ENCODE data around the gene CRYBG1.

The CRYBG1 gene

GRCh38 chr6:106321940-106322339, 38.6 kb upstream of the CRYBG1 start:
- DNase-seq (ENCODE audit: low read depth), result no peak
- TF ChIP-seq, protein P1, sequence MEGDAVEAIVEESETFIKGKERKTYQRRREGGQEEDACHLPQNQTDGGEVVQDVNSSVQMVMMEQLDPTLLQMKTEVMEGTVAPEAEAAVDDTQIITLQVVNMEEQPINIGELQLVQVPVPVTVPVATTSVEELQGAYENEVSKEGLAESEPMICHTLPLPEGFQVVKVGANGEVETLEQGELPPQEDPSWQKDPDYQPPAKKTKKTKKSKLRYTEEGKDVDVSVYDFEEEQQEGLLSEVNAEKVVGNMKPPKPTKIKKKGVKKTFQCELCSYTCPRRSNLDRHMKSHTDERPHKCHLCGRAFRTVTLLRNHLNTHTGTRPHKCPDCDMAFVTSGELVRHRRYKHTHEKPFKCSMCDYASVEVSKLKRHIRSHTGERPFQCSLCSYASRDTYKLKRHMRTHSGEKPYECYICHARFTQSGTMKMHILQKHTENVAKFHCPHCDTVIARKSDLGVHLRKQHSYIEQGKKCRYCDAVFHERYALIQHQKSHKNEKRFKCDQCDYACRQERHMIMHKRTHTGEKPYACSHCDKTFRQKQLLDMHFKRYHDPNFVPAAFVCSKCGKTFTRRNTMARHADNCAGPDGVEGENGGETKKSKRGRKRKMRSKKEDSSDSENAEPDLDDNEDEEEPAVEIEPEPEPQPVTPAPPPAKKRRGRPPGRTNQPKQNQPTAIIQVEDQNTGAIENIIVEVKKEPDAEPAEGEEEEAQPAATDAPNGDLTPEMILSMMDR (conservative IDR thresholded peaks at IDR 0.05; ENCODE audit: control insufficient read depth, insufficient read depth, low read depth, low read length), result no peak
- H3K4me3 ChIP-seq (ENCODE audit: control insufficient read depth, low read depth, low read length), result no peak overlapping the region

DNA sequence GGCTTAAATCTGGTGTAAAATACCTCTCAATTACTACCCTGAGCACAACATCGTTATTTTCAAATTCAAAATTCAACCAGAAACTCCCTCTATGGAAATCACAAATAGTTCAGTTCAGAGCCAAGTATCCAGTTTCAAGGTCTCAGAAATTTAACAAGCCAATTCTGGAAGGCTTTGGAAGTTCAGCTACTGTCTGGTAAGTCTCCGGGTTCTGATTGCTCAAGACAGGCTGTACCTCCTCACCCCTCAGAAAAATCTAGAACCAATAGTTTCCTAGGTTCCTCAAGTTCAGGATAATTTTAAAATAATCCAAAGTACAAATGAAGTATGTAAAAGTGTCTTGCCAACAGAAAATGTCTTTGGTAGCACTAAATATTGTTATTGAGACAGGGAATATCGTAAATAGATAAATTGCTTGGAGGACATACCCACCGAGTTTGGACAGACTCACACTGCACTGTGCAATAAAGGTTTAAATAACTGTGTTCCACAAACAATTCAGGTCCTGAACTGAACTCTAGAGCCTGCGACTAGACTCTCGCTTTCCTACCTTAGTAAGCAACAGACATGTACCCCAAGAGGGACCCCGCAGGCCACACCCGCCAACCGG, 35.7 kb upstream of the CRYBG1 start:
- H3K4me3 ChIP-seq (ENCODE audit: control insufficient read depth, low read depth, low read length), result peak overlapping the region; percentile 99
- DNase-seq (ENCODE audit: low read depth), result peak; percentile 14
- TF ChIP-seq, protein P1 (conservative IDR thresholded peaks at IDR 0.05; ENCODE audit: control insufficient read depth, insufficient read depth, low read depth, low read length), result no peak

- DNase-seq (ENCODE audit: low read depth), result peak; percentile 98
- H3K4me3 ChIP-seq (ENCODE audit: control insufficient read depth, low read depth, low read length), result peak within 1 kb of the TSS; percentile 99
- TF ChIP-seq, protein P1 (conservative IDR thresholded peaks at IDR 0.05; ENCODE audit: control insufficient read depth, insufficient read depth, low read depth, low read length), result no peak
These were observed 35.0 kb upstream of the CRYBG1 start, which contains the start of gene ATG5 for GRCh38 chr6:106325336-106326178. ATG5 (minus strand) TSS chr6:106325760; CDS start chr6:106316208, 9,552 bp downstream.

DNA sequence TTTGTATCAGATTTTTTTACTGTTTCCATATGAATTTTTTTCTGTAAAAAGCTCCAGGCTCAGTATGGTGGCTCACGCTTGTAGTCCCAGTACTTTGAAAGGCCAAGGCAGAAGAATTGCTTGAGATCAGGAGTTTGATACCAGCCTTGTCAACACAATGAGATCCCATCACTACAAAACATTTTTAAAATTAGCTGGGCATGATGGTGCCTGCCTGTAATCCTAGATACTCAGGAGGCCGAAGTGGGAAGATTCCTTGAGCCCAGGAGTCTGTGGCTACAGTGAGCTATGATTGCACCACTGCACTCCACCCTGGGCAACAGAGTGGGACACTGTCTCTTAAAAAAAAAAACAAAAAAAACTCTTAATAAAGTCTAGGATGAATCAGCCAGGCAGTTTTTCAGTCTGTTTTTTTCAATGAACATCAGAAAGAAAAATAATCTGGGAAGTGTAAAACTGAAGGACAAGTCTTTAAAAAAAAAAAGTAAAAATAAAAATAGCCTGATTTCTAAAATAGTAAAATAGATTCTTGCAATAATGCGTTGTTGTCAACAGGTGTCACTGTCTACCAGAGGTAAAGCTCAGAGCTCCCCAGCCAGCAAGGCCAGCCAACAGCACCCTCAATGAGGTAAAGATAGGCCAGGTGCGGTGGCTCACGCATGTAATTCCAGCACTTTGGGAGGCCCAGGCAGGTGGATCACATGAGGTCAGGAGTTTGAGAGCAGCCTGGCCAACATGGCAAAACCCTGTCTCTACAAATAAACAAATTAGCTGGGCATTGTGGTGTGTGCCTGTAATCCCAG, 25.7 kb upstream of the CRYBG1 start:
- no peak overlapping the region for H3K4me3 ChIP-seq (ENCODE audit: control insufficient read depth, low read depth, low read length)
- peak; percentile 53 for DNase-seq (ENCODE audit: low read depth)
- TF ChIP-seq, protein P1 (conservative IDR thresholded peaks at IDR 0.05; ENCODE audit: control insufficient read depth, insufficient read depth, low read depth, low read length), result peak; percentile 66

GRCh38 chr6:106339334-106340029, 21.0 kb upstream of the CRYBG1 start:
- no peak overlapping the region for H3K4me3 ChIP-seq (ENCODE audit: control insufficient read depth, low read depth, low read length)
- peak; percentile 83 for DNase-seq (ENCODE audit: low read depth)
- TF ChIP-seq, protein P1 (conservative IDR thresholded peaks at IDR 0.05; ENCODE audit: control insufficient read depth, insufficient read depth, low read depth, low read length), result peak; percentile 88

DNA sequence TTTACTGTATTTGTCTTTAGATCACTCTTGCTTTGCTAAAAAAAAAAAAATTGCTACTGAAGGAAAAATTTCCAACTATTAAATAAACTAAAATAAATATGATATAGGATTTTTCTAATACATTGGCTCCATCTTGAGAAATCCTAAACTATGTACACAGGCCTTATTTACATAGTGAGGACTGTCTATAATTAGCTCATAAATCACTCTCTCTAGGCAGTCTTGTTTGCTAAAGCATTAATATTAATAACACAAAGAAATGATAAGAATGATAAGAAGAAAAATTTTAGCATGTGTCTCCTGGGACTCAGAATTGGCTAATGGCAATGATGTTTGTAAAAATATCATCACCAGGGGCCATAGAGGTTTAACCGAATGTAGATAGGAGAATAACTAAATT, 13.3 kb upstream of the CRYBG1 start:
- TF ChIP-seq, protein P1 (conservative IDR thresholded peaks at IDR 0.05; ENCODE audit: control insufficient read depth, insufficient read depth, low read depth, low read length), result no peak
- DNase-seq (ENCODE audit: low read depth), result no peak

More for the DNA sequence above, 13.3 kb upstream of the CRYBG1 start:
- no peak overlapping the region for H3K4me3 ChIP-seq (ENCODE audit: control insufficient read depth, low read depth, low read length)

Data from fibroblast of mammary gland (primary cell).